WTC11 (cell line): ENCODE measurements around the gene STK16. TPM values are rescaled to one million over a fixed set of nuclear protein-coding genes. Genes with fewer than 3 reads are reported as not detected.

Experiments
- ATAC-seq: fragments of 200-7000 bp; cut with Tn5 transposase; 2 replicates; pipeline ENCODE4 v1.10.0; 2021; ENCODE audit warnings: mild to moderate bottlenecking, moderate library complexity
- CTCF ChIA-PET: fragments of 300-600 bp; sonication (Branson Sonifier 250); formaldehyde crosslinking; loops from one replicate; lab custom pipeline; 2021; ENCODE audit warnings: antibody characterized with exemption; lab: Charles Lee
- POLR2A ChIA-PET: fragments of 350-600 bp; sonication (Branson Sonifier 250); formaldehyde crosslinking; loops from one replicate; lab custom pipeline; 2021; ENCODE audit warnings: antibody characterized with exemption; lab: Charles Lee
- DNase-seq: peaks from one replicate; pipeline ENCODE4 v3.0.0; 2021; ENCODE audit warnings: low spot score
- H3K27ac Mint-ChIP-seq: 2 replicates; pipeline ENCODE4 v1.8.0; 2021; ENCODE audit warnings: mixed read lengths
- H3K27me3 Mint-ChIP-seq: 2 replicates; pipeline ENCODE4 v1.8.0; 2021; ENCODE audit warnings: low read depth, mild to moderate bottlenecking, moderate library complexity, mixed read lengths
- H3K36me3 Mint-ChIP-seq: 2 replicates; pipeline ENCODE4 v1.8.0; 2021; ENCODE audit warnings: mixed read lengths
- H3K4me1 Mint-ChIP-seq: 2 replicates; pipeline ENCODE4 v1.8.0; 2022; ENCODE audit warnings: mixed read lengths
- H3K4me3 Mint-ChIP-seq: 2 replicates; pipeline ENCODE4 v1.8.0; 2021; ENCODE audit warnings: mild to moderate bottlenecking, moderate library complexity, mixed read lengths
- H3K9me3 Mint-ChIP-seq: 2 replicates; pipeline ENCODE4 v1.8.0; 2021; ENCODE audit warnings: mixed read lengths
- FOXK1 ChIP-seq: sonication (generic); formaldehyde crosslinking; IDR thresholded peaks from 2 replicates; pipeline ENCODE4 v1.8.0; 2022; ENCODE audit warnings: mild to moderate bottlenecking, moderate library complexity, missing genetic modification reagents
- NFE2L1 ChIP-seq: sonication (generic); formaldehyde crosslinking; IDR thresholded peaks from 2 replicates; pipeline ENCODE4 v1.8.1; 2023; ENCODE audit warnings: missing genetic modification reagents
- NR1H2 ChIP-seq: sonication (generic); formaldehyde crosslinking; IDR thresholded peaks from 2 replicates; pipeline ENCODE4 v1.9.0; 2021; ENCODE audit warnings: mild to moderate bottlenecking, moderate library complexity, missing genetic modification reagents
- TEAD4 ChIP-seq: sonication (generic); formaldehyde crosslinking; IDR thresholded peaks from 2 replicates; pipeline ENCODE4 v1.8.0; 2022; ENCODE audit warnings: mild to moderate bottlenecking, missing genetic modification reagents
- ZNF121 ChIP-seq: sonication (generic); formaldehyde crosslinking; IDR thresholded peaks from 2 replicates; pipeline ENCODE4 v1.8.0; 2023; ENCODE audit warnings: missing genetic modification reagents
- ZNF219 ChIP-seq: sonication (generic); formaldehyde crosslinking; IDR thresholded peaks from 2 replicates; pipeline ENCODE4 v1.8.0; 2023; ENCODE audit warnings: missing genetic modification reagents, mild to moderate bottlenecking, borderline replicate concordance
- ZNF232 ChIP-seq: sonication (generic); formaldehyde crosslinking; IDR thresholded peaks from 2 replicates; pipeline ENCODE4 v1.8.0; 2022; ENCODE audit warnings: mild to moderate bottlenecking, missing genetic modification reagents
- total RNA-seq: library from RNA; stranded (reverse); gene quantifications from 3 replicates; pipeline ENCODE4 v1.2.3, GENCODE V29; 2021
- TF ChIP-seq, protein P1 (sequence below): sonication (generic); formaldehyde crosslinking; IDR thresholded peaks from 2 replicates; pipeline ENCODE4 v1.8.1; 2023; ENCODE audit warnings: mild to moderate bottlenecking, moderate library complexity, missing genetic modification reagents
- TF ChIP-seq, protein P2 (sequence below): fragments of 250-450 bp; sonication (Bioruptor Pico); IDR thresholded peaks from 2 replicates; pipeline ENCODE4 v1.9.0; 2021; ENCODE audit warnings: moderate library complexity, mild to moderate bottlenecking, inconsistent platforms, borderline replicate concordance
- TF ChIP-seq, protein P3 (sequence below): sonication (generic); formaldehyde crosslinking; IDR thresholded peaks from 2 replicates; pipeline ENCODE4 v1.8.1; 2023; ENCODE audit warnings: mild to moderate bottlenecking, missing genetic modification reagents, borderline replicate concordance
- TF ChIP-seq, protein P4 (sequence below): sonication (generic); formaldehyde crosslinking; IDR thresholded peaks from 2 replicates; pipeline ENCODE4 v1.8.0; 2022; ENCODE audit warnings: mild to moderate bottlenecking, missing genetic modification reagents
- TF ChIP-seq, protein P5 (sequence below): fragments of 250-450 bp; sonication (Bioruptor Pico); conservative IDR thresholded peaks from 2 replicates; pipeline ENCODE4 v1.9.0; 2021; ENCODE audit warnings: mild to moderate bottlenecking
- TF ChIP-seq, protein P6 (sequence below): fragments of 250-450 bp; sonication (Bioruptor Pico); IDR thresholded peaks from 2 replicates; pipeline ENCODE4 v1.9.0; 2021; ENCODE audit warnings: mild to moderate bottlenecking

Gene STK16
- total RNA-seq, 1 experiment from 2014 or later: 27.5 TPM

DNA sequence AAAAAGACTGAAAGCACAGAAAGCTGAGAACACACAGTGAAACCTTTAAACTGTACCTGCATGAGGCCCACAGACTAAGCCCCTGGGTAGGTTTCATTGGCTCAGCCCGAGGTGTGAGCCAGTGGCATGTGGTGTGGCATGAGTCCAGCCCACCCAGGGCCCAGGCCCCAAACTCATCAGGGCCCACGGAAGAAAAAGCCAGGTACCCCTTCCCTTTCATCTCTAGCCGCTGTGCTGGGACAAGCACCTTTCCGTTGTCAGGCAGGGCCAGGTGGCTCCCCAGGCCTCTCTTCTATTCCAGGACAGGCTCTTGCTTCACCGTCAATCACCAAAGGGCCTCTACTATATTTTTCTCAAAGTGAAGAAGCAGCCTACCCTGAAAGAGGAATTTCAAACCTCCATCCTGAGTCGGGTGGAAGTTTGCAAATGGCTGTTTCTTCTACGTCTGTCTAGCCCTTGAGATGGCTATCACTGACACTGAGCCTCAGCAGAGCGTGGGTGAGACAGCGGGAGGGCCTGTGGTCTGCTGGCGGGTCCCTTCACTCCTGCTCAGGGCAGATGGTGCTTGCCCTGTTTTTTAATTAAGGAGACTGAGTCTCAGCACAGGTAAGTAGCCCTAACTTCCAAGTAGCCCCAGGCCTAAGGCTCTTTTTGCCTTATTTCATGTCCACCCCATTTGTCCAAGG is 42.4 kb downstream of the STK16 start (continued):
- TF ChIP-seq, protein P1, sequence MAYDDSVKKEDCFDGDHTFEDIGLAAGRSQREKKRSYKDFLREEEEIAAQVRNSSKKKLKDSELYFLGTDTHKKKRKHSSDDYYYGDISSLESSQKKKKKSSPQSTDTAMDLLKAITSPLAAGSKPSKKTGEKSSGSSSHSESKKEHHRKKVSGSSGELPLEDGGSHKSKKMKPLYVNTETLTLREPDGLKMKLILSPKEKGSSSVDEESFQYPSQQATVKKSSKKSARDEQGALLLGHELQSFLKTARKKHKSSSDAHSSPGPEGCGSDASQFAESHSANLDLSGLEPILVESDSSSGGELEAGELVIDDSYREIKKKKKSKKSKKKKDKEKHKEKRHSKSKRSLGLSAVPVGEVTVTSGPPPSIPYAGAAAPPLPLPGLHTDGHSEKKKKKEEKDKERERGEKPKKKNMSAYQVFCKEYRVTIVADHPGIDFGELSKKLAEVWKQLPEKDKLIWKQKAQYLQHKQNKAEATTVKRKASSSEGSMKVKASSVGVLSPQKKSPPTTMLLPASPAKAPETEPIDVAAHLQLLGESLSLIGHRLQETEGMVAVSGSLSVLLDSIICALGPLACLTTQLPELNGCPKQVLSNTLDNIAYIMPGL: no peak
- no peak for TF ChIP-seq FOXK1 (CRISPR knock-in tag)
- TF ChIP-seq ZNF219 (CRISPR knock-in tag): no peak
- no peak for TF ChIP-seq ZNF232 (CRISPR knock-in tag)
- no peak for TF ChIP-seq ZNF121
- no peak for TF ChIP-seq NFE2L1
- TF ChIP-seq, protein P2, sequence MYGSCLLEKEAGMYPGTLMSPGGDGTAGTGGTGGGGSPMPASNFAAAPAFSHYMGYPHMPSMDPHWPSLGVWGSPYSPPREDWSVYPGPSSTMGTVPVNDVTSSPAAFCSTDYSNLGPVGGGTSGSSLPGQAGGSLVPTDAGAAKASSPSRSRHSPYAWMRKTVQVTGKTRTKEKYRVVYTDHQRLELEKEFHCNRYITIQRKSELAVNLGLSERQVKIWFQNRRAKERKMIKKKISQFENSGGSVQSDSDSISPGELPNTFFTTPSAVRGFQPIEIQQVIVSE: no peak

DNA sequence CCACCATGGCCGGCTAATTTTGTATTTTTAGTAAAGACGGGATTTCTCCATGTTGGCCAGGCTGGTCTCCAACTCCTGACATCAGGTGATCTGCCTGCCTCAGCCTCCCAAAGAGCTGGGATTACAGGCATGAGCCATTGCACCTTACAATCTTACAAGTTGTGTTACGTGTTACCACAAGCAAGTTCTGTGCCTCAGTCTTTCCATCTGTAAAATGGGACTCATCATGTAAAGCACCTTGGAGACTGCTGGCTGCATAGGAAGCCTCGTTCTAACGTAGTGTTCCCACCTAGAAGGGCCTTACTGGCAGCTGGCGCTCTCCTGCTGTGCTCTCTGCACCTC is 43.9 kb downstream of the STK16 start:
- Mint-ChIP-seq H3K4me1 (peaks cover 17% of the 10 kb centered on the region), H3K27ac (no peak overlapping the region), H3K27me3 (peaks cover 19% of the 10 kb centered on the region), H3K4me3 (no peak overlapping the region), H3K9me3 (no peaks in the 10 kb centered on the region), H3K36me3 (peaks cover 2% of the 10 kb centered on the region; the same call in 1 of the 2 replicates)
- TF ChIP-seq, protein P3, sequence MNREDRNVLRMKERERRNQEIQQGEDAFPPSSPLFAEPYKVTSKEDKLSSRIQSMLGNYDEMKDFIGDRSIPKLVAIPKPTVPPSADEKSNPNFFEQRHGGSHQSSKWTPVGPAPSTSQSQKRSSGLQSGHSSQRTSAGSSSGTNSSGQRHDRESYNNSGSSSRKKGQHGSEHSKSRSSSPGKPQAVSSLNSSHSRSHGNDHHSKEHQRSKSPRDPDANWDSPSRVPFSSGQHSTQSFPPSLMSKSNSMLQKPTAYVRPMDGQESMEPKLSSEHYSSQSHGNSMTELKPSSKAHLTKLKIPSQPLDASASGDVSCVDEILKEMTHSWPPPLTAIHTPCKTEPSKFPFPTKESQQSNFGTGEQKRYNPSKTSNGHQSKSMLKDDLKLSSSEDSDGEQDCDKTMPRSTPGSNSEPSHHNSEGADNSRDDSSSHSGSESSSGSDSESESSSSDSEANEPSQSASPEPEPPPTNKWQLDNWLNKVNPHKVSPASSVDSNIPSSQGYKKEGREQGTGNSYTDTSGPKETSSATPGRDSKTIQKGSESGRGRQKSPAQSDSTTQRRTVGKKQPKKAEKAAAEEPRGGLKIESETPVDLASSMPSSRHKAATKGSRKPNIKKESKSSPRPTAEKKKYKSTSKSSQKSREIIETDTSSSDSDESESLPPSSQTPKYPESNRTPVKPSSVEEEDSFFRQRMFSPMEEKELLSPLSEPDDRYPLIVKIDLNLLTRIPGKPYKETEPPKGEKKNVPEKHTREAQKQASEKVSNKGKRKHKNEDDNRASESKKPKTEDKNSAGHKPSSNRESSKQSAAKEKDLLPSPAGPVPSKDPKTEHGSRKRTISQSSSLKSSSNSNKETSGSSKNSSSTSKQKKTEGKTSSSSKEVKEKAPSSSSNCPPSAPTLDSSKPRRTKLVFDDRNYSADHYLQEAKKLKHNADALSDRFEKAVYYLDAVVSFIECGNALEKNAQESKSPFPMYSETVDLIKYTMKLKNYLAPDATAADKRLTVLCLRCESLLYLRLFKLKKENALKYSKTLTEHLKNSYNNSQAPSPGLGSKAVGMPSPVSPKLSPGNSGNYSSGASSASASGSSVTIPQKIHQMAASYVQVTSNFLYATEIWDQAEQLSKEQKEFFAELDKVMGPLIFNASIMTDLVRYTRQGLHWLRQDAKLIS (CRISPR knock-in tag): no peak
- TF ChIP-seq, protein P4, sequence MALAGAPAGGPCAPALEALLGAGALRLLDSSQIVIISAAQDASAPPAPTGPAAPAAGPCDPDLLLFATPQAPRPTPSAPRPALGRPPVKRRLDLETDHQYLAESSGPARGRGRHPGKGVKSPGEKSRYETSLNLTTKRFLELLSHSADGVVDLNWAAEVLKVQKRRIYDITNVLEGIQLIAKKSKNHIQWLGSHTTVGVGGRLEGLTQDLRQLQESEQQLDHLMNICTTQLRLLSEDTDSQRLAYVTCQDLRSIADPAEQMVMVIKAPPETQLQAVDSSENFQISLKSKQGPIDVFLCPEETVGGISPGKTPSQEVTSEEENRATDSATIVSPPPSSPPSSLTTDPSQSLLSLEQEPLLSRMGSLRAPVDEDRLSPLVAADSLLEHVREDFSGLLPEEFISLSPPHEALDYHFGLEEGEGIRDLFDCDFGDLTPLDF: no peak
- TF ChIP-seq, protein P5, sequence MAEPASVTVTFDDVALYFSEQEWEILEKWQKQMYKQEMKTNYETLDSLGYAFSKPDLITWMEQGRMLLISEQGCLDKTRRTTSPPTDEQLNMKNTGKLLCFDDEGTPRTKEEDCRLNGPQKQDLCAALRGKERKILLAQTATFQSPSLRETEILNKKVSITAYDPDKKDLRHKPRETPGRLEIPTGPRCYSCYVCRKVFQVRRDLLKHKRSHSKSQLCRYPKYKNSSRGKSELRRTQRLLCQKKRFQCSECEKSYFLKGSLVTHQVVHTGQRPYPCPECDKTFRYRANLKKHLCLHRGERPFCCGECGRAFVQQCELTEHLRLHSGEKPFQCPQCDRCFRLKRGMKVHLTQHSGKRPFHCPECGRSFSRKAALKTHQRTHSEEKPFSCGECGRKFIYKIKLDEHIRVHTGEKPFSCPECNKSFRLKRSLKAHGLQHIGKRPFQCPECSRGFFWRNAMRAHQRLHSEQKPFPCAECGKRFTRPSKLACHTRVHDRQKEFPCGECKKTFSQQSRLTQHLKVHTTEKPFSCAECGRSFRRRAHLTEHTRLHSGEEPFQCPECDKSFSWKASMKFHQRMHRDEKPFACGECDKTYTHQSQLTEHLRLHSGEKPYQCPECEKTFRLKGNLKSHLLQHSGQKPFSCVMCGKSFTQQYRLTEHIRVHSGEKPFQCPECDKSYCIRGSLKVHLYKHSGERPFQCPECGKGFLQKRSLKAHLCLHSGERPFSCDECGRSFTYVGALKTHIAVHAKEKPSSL (CRISPR knock-in tag): no peak
- TF ChIP-seq TEAD4 (no peak), NR1H2 (CRISPR knock-in tag) (no peak)
- TF ChIP-seq, protein P6, sequence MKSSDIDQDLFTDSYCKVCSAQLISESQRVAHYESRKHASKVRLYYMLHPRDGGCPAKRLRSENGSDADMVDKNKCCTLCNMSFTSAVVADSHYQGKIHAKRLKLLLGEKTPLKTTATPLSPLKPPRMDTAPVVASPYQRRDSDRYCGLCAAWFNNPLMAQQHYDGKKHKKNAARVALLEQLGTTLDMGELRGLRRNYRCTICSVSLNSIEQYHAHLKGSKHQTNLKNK (CRISPR knock-in tag): no peak
- TF ChIP-seq, protein P1: no peak
- CTCF ChIA-PET: no interaction called here
- POLR2A ChIA-PET: interaction anchor here (0.7 kb wide), 1 partner anchor 41 kb away, joined by 6 read pairs; no protein-coding TSS in a partner anchor
- DNase-seq (no peak), ATAC-seq (no peak)
